Measurements from ENCODE around the gene RAMAC. TPM values are rescaled to one million over a fixed set of nuclear protein-coding genes. Genes with fewer than 3 reads are reported as not detected.

Gene RAMAC
- total RNA-seq, 1 donor from 2014 or later, result 23.6 TPM

- no peaks in the 10 kb centered on the region for H3K36me3 Mint-ChIP-seq (ENCODE audit: low read depth, unreplicated experiment)
- H3K27ac Mint-ChIP-seq (ENCODE audit: unreplicated experiment), result no peak overlapping the region
- no peak overlapping the region for H3K4me3 Mint-ChIP-seq (ENCODE audit: unreplicated experiment)
- no peak for DNase-seq (ENCODE audit: low spot score)
- no peak for TF ChIP-seq CTCF (IDR thresholded peaks at IDR 0.05; ENCODE audit: unreplicated experiment)
- no peaks in the 10 kb centered on the region for H3K4me1 Mint-ChIP-seq (ENCODE audit: unreplicated experiment)
- H3K27me3 Mint-ChIP-seq (ENCODE audit: unreplicated experiment), result peaks cover 6% of the 10 kb centered on the region
- no peaks in the 10 kb centered on the region for H3K9me3 Mint-ChIP-seq (ENCODE audit: unreplicated experiment)
These were observed 35.7 kb upstream of the RAMAC start for GRCh38 chr15:82950295-82950694.

GRCh38 chr15:82950746-82951370, 35.2 kb upstream of the RAMAC start:
- peaks cover 5% of the 10 kb centered on the region for H3K27me3 Mint-ChIP-seq (ENCODE audit: unreplicated experiment)
- no peak for DNase-seq (ENCODE audit: low spot score)
- H3K4me1 Mint-ChIP-seq (ENCODE audit: unreplicated experiment), result no peaks in the 10 kb centered on the region
- no peak overlapping the region for H3K27ac Mint-ChIP-seq (ENCODE audit: unreplicated experiment)
- H3K4me3 Mint-ChIP-seq (ENCODE audit: unreplicated experiment), result no peak overlapping the region
- H3K36me3 Mint-ChIP-seq (ENCODE audit: low read depth, unreplicated experiment), result no peaks in the 10 kb centered on the region
- TF ChIP-seq CTCF (IDR thresholded peaks at IDR 0.05; ENCODE audit: unreplicated experiment), result no peak
- H3K9me3 Mint-ChIP-seq (ENCODE audit: unreplicated experiment), result no peaks in the 10 kb centered on the region

GRCh38 chr15:82951472-82952157, 34.4 kb upstream of the RAMAC start:
- H3K4me3 Mint-ChIP-seq (ENCODE audit: unreplicated experiment), result peak overlapping the region; percentile 84
- no peaks in the 10 kb centered on the region for H3K4me1 Mint-ChIP-seq (ENCODE audit: unreplicated experiment)

GRCh38 chr15:82952158-82953081, 33.6 kb upstream of the RAMAC start, which contains the start of gene HOMER2:
Gene HOMER2 (minus strand): TSS chr15:82952720. CDS start chr15:82952535, 185 bp downstream.
- Mint-ChIP-seq H3K4me3 (ENCODE audit: unreplicated experiment) (peak within 1 kb of the TSS; percentile 84), H3K27ac (ENCODE audit: unreplicated experiment) (no peak within 1 kb of the TSS), H3K9me3 (ENCODE audit: unreplicated experiment) (no peaks in the 10 kb centered on the region), H3K4me1 (ENCODE audit: unreplicated experiment) (no peaks in the 10 kb centered on the region), H3K27me3 (ENCODE audit: unreplicated experiment) (peaks cover 4% of the 10 kb centered on the region), H3K36me3 (ENCODE audit: low read depth, unreplicated experiment) (no peaks in the 10 kb centered on the region)
- TF ChIP-seq CTCF (IDR thresholded peaks at IDR 0.05; ENCODE audit: unreplicated experiment), result no peak
- DNase-seq (ENCODE audit: low spot score), result peak; percentile 28

More at GRCh38 chr15:82951472-82952157, 34.4 kb upstream of the RAMAC start:
- Mint-ChIP-seq H3K9me3 (ENCODE audit: unreplicated experiment) (no peaks in the 10 kb centered on the region), H3K27ac (ENCODE audit: unreplicated experiment) (no peak overlapping the region), H3K27me3 (ENCODE audit: unreplicated experiment) (peaks cover 4% of the 10 kb centered on the region), H3K36me3 (ENCODE audit: low read depth, unreplicated experiment) (no peaks in the 10 kb centered on the region)
- TF ChIP-seq CTCF (IDR thresholded peaks at IDR 0.05; ENCODE audit: unreplicated experiment), result no peak
- DNase-seq (ENCODE audit: low spot score), result no peak
